Astrocyte (in vitro differentiated cells and primary cell): ENCODE results near the gene P2RX1.

Experiments
- EZH2 ChIP-seq: IDR thresholded peaks from 2 replicates; pipeline ENCODE4 v1.6.1; 2012; ENCODE audit warnings: mild to moderate bottlenecking, low read length, inconsistent platforms; ENCODE audit not compliant: insufficient read depth
- TF ChIP-seq, protein P1 (sequence below): IDR thresholded peaks from 2 replicates; pipeline ENCODE4 v1.5.1; 2011; ENCODE audit warnings: low read depth, mild to moderate bottlenecking, inconsistent platforms, low read length, moderate library complexity; ENCODE audit not compliant: insufficient read depth

GRCh38 chr17:3887394-3887793 is 28.9 kb downstream of the P2RX1 start:
- no peak for TF ChIP-seq EZH2
- TF ChIP-seq, protein P1, sequence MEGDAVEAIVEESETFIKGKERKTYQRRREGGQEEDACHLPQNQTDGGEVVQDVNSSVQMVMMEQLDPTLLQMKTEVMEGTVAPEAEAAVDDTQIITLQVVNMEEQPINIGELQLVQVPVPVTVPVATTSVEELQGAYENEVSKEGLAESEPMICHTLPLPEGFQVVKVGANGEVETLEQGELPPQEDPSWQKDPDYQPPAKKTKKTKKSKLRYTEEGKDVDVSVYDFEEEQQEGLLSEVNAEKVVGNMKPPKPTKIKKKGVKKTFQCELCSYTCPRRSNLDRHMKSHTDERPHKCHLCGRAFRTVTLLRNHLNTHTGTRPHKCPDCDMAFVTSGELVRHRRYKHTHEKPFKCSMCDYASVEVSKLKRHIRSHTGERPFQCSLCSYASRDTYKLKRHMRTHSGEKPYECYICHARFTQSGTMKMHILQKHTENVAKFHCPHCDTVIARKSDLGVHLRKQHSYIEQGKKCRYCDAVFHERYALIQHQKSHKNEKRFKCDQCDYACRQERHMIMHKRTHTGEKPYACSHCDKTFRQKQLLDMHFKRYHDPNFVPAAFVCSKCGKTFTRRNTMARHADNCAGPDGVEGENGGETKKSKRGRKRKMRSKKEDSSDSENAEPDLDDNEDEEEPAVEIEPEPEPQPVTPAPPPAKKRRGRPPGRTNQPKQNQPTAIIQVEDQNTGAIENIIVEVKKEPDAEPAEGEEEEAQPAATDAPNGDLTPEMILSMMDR = no peak
